Mesothelial cell of epicardium (in vitro differentiated cells): ENCODE results near the gene UQCRC1. TPM values are rescaled to one million over a fixed set of nuclear protein-coding genes. Genes with fewer than 3 reads are reported as not detected.

Experiments
- DNase-seq, 2 experiments: peaks; one replicate each; pipeline ENCODE4 v3.0.0; 2021; ENCODE audit warnings: low spot score in 2 of 2; ENCODE audit not compliant: unreplicated experiment in 2 of 2
- H3K27ac Mint-ChIP-seq: 2 replicates; pipeline ENCODE4 v1.8.0; 2021; ENCODE audit warnings: mixed read lengths
- H3K27me3 Mint-ChIP-seq: 2 replicates; pipeline ENCODE4 v1.8.0; 2021; ENCODE audit warnings: low read depth, mixed read lengths
- H3K36me3 Mint-ChIP-seq: 2 replicates; pipeline ENCODE4 v1.8.0; 2021; ENCODE audit warnings: mixed read lengths
- H3K4me1 Mint-ChIP-seq: 2 replicates; pipeline ENCODE4 v1.8.0; 2021; ENCODE audit warnings: mixed read lengths
- H3K4me3 Mint-ChIP-seq: 2 replicates; pipeline ENCODE4 v1.8.0; 2021; ENCODE audit warnings: mild to moderate bottlenecking, moderate library complexity, mixed read lengths
- H3K9me3 Mint-ChIP-seq: 2 replicates; pipeline ENCODE4 v1.8.0; 2021; ENCODE audit warnings: mixed read lengths
- CTCF ChIP-seq: fragments of 200-600 bp; sonication (generic); IDR thresholded peaks from one replicate; pipeline ENCODE4 v1.5.0; 2021; ENCODE audit warnings: antibody characterized with exemption; ENCODE audit not compliant: unreplicated experiment
- total RNA-seq: library from RNA; stranded (reverse); gene quantifications from 3 replicates; pipeline ENCODE4 v1.2.1, GENCODE V29; 2021

UQCRC1 gene
- total RNA-seq, 1 donor from 2014 or later: 171 TPM

- H3K9me3 Mint-ChIP-seq: no peaks in the 10 kb centered on the region
- H3K27me3 Mint-ChIP-seq: no peaks in the 10 kb centered on the region
- no peak overlapping the region for H3K27ac Mint-ChIP-seq
- DNase-seq: no peak
- no peaks in the 10 kb centered on the region for H3K4me1 Mint-ChIP-seq
- no peak overlapping the region for H3K4me3 Mint-ChIP-seq
- no peaks in the 10 kb centered on the region for H3K36me3 Mint-ChIP-seq
- no peak for TF ChIP-seq CTCF
Observed at GRCh38 chr3:48576647-48577046, 32.8 kb downstream of the UQCRC1 start.

GRCh38 chr3:48575366-48575765 lies 34.1 kb downstream of the UQCRC1 start:
- TF ChIP-seq CTCF: no peak
- no peaks in the 10 kb centered on the region for H3K4me1 Mint-ChIP-seq
- H3K9me3 Mint-ChIP-seq: no peaks in the 10 kb centered on the region
- H3K27me3 Mint-ChIP-seq: no peaks in the 10 kb centered on the region
- H3K36me3 Mint-ChIP-seq: no peaks in the 10 kb centered on the region
- DNase-seq: no peak
- H3K4me3 Mint-ChIP-seq: no peak overlapping the region
- H3K27ac Mint-ChIP-seq: no peak overlapping the region

- Mint-ChIP-seq H3K27me3 (no peaks in the 10 kb centered on the region), H3K9me3 (no peaks in the 10 kb centered on the region), H3K27ac (no peak overlapping the region), H3K4me3 (no peak overlapping the region), H3K36me3 (no peaks in the 10 kb centered on the region), H3K4me1 (no peaks in the 10 kb centered on the region)
- DNase-seq: no peak
- TF ChIP-seq CTCF: no peak
Observed at GRCh38 chr3:48573973-48574585, 35.4 kb downstream of the UQCRC1 start.

- H3K27me3 Mint-ChIP-seq: no peaks in the 10 kb centered on the region
- no peaks in the 10 kb centered on the region for H3K36me3 Mint-ChIP-seq
- H3K4me3 Mint-ChIP-seq: no peak overlapping the region
- H3K27ac Mint-ChIP-seq: no peak overlapping the region
- no peak for DNase-seq
- no peaks in the 10 kb centered on the region for H3K9me3 Mint-ChIP-seq
- H3K4me1 Mint-ChIP-seq: no peaks in the 10 kb centered on the region
- TF ChIP-seq CTCF: no peak
Observed at GRCh38 chr3:48572517-48572916, 36.9 kb downstream of the UQCRC1 start.

- Mint-ChIP-seq H3K27ac (no peak overlapping the region), H3K27me3 (no peaks in the 10 kb centered on the region), H3K9me3 (no peaks in the 10 kb centered on the region), H3K4me3 (no peak overlapping the region), H3K36me3 (no peaks in the 10 kb centered on the region), H3K4me1 (no peaks in the 10 kb centered on the region)
- TF ChIP-seq CTCF: no peak
- DNase-seq: no peak
Observed at GRCh38 chr3:48571938-48572337, 37.5 kb downstream of the UQCRC1 start.
